Rectal smooth muscle tissue (tissue), 1 donor: Measurements from ENCODE around the gene BCAN.
A peak's percentile ranks its signal among the peaks of the same experiment; 100 is the strongest.

Experiments used
- H3K27ac ChIP-seq: one replicate; pipeline ENCODE4 v1.7.0; 2013; ENCODE audit warnings: low read depth, low read length, inconsistent platforms
- H3K27me3 ChIP-seq: one replicate; pipeline ENCODE4 v1.7.0; 2013; ENCODE audit warnings: low read length; ENCODE audit not compliant: control insufficient read depth, insufficient read depth
- H3K36me3 ChIP-seq: one replicate; pipeline ENCODE4 v1.7.0; 2013; ENCODE audit warnings: low read length; ENCODE audit not compliant: control insufficient read depth, insufficient read depth
- H3K4me1 ChIP-seq: one replicate; pipeline ENCODE4 v1.7.0; 2013; ENCODE audit warnings: low read length; ENCODE audit not compliant: control insufficient read depth, insufficient read depth
- H3K4me3 ChIP-seq: one replicate; pipeline ENCODE4 v1.7.0; 2013; ENCODE audit warnings: low read length
- H3K9ac ChIP-seq: one replicate; pipeline ENCODE4 v1.7.0; 2013; ENCODE audit warnings: low read length

Gene BCAN

DNA sequence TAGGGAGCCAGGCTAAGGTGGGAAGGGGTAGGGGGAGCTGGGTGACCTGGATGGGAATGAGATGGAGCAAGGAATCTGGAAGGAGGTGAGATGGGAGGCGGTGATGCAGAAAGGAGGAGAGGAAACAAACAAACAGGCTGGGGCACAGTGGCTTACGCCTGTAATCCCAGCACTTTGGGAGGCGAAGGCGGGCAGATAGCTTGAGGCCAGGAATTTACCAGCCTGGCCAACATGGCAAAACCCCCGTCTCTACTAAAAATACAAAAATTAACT lies 52.7 kb downstream of the BCAN start:
- peaks cover 8% of the 10 kb centered on the region for H3K27me3 ChIP-seq

GRCh38 chr1:156696755-156697154 lies 54.8 kb downstream of the BCAN start:
- Histone ChIP-seq H3K36me3 (no peaks in the 10 kb centered on the region), H3K27ac (no peak overlapping the region), H3K27me3 (peaks cover 6% of the 10 kb centered on the region), H3K4me1 (no peaks in the 10 kb centered on the region), H3K4me3 (no peak overlapping the region), H3K9ac (no peak overlapping the region)

More for the DNA sequence above, 52.7 kb downstream of the BCAN start:
- no peak overlapping the region for H3K4me3 ChIP-seq
- peaks cover 4% of the 10 kb centered on the region for H3K4me1 ChIP-seq
- no peaks in the 10 kb centered on the region for H3K36me3 ChIP-seq
- H3K9ac ChIP-seq, result no peak overlapping the region
- H3K27ac ChIP-seq, result no peak overlapping the region

DNA sequence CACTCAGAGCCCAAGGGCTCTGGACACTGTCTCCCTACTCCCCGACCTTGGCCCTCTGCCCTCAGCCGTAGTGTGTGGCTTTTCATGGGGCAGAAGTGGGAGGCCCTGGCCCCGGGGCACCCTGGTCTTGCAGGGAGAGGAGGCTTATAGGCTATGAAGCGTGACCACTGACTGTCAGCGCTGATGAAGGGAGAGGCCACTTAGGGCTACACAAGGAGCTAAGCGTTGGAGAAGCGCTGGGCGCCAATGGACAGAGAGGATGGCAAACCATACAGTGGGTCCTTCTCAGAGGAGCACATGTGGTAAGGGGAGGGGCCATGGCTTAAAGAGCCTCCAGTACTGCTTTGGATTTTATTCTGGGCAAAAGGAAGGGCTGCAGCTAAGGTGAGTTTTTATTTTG lies 55.6 kb downstream of the BCAN start:
- Histone ChIP-seq H3K36me3 (no peaks in the 10 kb centered on the region), H3K4me1 (no peaks in the 10 kb centered on the region), H3K27ac (no peak overlapping the region), H3K4me3 (no peak overlapping the region), H3K27me3 (peaks cover 3% of the 10 kb centered on the region), H3K9ac (no peak overlapping the region)

DNA sequence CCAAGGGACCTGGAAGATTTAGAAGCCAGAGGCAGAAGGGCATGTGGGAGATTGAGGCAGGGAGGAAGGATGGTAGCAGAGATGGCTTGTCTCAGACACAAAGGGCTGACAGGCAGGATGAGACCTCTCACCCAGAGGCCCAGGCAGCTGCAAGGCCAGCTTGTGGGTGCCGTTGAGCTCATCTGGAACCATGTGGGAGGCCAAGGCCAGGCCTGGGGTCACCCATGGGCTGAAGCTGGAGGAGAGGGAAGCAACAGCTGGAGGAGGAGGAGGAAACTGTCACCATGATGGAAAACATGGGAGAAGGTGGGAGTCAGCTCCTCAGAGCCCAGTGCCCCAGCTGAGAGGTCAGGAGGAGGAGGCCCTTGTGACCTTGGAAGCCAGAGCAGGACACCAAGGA lies 57.1 kb downstream of the BCAN start:
- peaks cover 3% of the 10 kb centered on the region for H3K4me1 ChIP-seq
- H3K9ac ChIP-seq, result no peak overlapping the region
- no peaks in the 10 kb centered on the region for H3K36me3 ChIP-seq
- H3K4me3 ChIP-seq, result no peak overlapping the region
- no peak overlapping the region for H3K27ac ChIP-seq
- H3K27me3 ChIP-seq, result peaks cover 9% of the 10 kb centered on the region

DNA sequence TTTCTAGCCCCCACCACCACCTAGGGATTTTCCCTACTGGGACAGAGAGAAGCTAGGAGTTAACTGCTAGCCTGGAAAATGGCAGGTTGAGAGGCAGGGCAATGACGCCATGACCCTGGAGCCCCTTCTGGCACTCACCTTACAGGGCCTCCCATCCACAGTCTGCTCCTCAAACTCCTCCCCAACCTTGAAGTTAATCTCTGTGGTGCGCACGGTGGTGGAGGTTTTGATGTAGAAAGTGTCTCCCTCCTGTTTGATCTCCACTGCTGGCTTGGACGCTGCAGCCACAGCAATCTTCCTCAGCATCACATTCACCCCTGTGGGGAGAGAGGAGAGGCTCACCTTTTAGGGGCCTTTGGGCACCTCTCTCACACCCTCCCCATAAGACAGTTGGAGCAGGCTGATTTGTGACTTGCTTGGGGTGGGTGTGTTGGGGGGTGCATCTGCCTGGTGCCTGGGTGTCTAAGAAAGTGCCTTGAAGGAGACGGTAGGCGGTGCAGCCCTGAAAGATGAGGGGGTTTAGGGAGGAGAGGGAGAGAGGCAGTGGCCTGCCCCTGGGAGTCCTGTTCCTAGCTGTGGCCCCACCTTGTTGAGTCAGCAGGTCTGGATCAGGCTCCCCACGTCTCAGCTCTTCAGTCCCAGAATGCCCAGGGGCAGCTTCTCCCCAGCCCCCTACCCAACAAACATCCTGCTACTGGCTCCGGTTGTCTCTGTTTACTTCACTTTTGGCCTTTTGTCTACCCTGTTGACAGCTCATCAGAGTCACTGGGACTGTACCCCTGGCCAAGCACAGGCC lies 59.0 kb downstream of the BCAN start:
- Histone ChIP-seq H3K27ac (no peak overlapping the region), H3K36me3 (no peaks in the 10 kb centered on the region), H3K4me3 (no peak overlapping the region), H3K4me1 (peaks cover 16% of the 10 kb centered on the region), H3K9ac (no peak overlapping the region), H3K27me3 (peaks cover 15% of the 10 kb centered on the region)

- Histone ChIP-seq H3K4me3 (no peak overlapping the region), H3K27me3 (peaks cover 15% of the 10 kb centered on the region)
Observed at GRCh38 chr1:156703336-156703735, 61.4 kb downstream of the BCAN start.

GRCh38 chr1:156703741-156704140 lies 61.8 kb downstream of the BCAN start:
- no peak overlapping the region for H3K4me3 ChIP-seq
- peaks cover 15% of the 10 kb centered on the region for H3K27me3 ChIP-seq
- H3K27ac ChIP-seq, result no peak overlapping the region
- no peak overlapping the region for H3K9ac ChIP-seq
- H3K36me3 ChIP-seq, result no peaks in the 10 kb centered on the region
- H3K4me1 ChIP-seq, result peaks cover 16% of the 10 kb centered on the region

More at GRCh38 chr1:156703336-156703735, 61.4 kb downstream of the BCAN start:
- H3K27ac ChIP-seq, result no peak overlapping the region
- H3K36me3 ChIP-seq, result no peaks in the 10 kb centered on the region
- H3K4me1 ChIP-seq, result peaks cover 16% of the 10 kb centered on the region
- H3K9ac ChIP-seq, result no peak overlapping the region

DNA sequence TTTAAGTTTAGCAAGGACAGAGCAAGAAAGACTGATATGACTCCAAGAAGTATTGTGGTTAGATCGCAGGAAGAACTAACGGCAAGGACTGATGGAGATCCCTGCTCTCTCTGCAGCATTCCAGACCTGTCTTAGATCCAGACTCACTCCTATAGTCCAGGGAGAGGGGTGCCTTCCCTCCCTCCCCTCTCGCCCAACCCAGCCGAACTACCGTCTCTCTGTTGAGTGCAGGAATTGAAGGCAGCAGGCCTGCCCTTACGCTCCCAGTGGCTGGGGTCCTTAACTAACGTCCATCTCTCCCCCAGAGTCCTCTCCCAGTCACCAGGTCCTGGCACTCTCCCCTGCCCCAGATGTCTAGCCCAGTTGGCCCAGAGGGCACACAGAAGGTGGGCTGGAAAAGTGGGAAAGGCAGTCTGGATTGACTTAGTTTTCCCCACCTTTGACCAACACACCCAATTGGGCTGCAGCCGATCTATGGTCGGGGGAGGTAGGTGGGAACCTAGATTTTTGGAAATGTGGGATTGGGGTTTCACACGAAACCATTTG lies 62.3 kb downstream of the BCAN start:
- Histone ChIP-seq H3K27ac (no peak overlapping the region), H3K27me3 (peaks cover 15% of the 10 kb centered on the region), H3K4me1 (peaks cover 16% of the 10 kb centered on the region), H3K36me3 (no peaks in the 10 kb centered on the region), H3K9ac (no peak overlapping the region), H3K4me3 (no peak overlapping the region)

- H3K36me3 ChIP-seq, result no peaks in the 10 kb centered on the region
- H3K4me3 ChIP-seq, result peak overlapping the region; percentile 62
- H3K27ac ChIP-seq, result no peak overlapping the region
- peaks cover 21% of the 10 kb centered on the region for H3K4me1 ChIP-seq
- H3K27me3 ChIP-seq, result peaks cover 15% of the 10 kb centered on the region
- no peak overlapping the region for H3K9ac ChIP-seq
Observed at GRCh38 chr1:156704930-156705320, 63.0 kb downstream of the BCAN start.

- peak within 1 kb of the TSS; percentile 35 for H3K9ac ChIP-seq
- H3K27me3 ChIP-seq, result peaks cover 15% of the 10 kb centered on the region
- H3K36me3 ChIP-seq, result no peaks in the 10 kb centered on the region
- peaks cover 26% of the 10 kb centered on the region for H3K4me1 ChIP-seq
- peak within 1 kb of the TSS; percentile 86 for H3K27ac ChIP-seq
- H3K4me3 ChIP-seq, result peak within 1 kb of the TSS; percentile 62
Observed at GRCh38 chr1:156705321-156705917, 63.5 kb downstream of the BCAN start, which contains the start of gene CRABP2. CRABP2 (minus strand) TSS chr1:156705583; CDS start chr1:156705446, 137 bp downstream.

DNA sequence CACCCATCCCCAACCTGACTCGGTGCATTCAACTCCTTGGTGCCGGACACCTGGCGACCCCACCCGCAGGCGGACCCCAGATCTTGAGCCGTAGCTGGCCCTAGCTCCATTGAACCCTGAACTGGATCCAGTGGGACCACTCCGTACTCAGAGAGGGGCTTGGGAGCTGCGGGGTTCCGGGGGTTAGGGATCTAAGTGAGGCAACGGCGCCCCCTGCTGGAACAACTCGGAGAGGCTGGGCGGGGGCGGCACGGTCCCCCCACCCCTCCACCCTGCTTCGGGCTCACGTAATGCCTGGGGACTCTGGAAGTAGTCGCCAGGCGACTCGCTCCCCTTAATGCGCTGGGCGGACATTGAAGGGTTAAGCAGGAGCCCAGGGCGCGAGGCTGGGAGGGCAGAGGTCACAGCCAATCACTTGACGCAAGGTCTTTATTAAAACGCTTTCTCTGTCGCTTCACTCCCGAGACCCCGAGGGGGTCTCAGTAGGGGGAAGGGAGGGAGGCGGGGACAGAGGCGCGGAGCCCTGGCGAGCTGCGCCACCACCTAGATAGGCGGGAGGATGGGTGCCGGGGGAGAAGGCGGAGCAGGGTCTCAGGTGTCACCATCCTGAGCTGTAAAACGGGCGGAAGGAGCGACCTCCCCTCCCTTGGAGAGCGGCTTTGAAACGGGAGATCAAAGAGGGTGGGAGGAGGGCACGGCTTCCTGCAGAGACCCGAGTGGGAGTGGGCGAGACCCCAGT lies 64.2 kb downstream of the BCAN start:
- no peaks in the 10 kb centered on the region for H3K36me3 ChIP-seq
- H3K27ac ChIP-seq, result peak overlapping the region; percentile 86
- H3K4me1 ChIP-seq, result peaks cover 31% of the 10 kb centered on the region
- H3K9ac ChIP-seq, result peak overlapping the region; percentile 35
- H3K27me3 ChIP-seq, result peaks cover 15% of the 10 kb centered on the region
- H3K4me3 ChIP-seq, result peak overlapping the region; percentile 62

- peak overlapping the region; percentile 62 for H3K4me3 ChIP-seq
- H3K9ac ChIP-seq, result peak overlapping the region; percentile 35
- peaks cover 15% of the 10 kb centered on the region for H3K27me3 ChIP-seq
- H3K27ac ChIP-seq, result peak overlapping the region; percentile 86
- H3K4me1 ChIP-seq, result peaks cover 37% of the 10 kb centered on the region
- H3K36me3 ChIP-seq, result no peaks in the 10 kb centered on the region
Observed at GRCh38 chr1:156706657-156707416, 64.9 kb downstream of the BCAN start.
